HEK293 (cell line): ENCODE results near the gene MED13L.

Source experiments
- ZNF138 ChIP-seq: fragments of 450-650 bp; formaldehyde crosslinking; IDR thresholded peaks from 2 replicates; pipeline ENCODE4 v1.5.1; 2016; ENCODE audit warnings: missing biosample characterization, missing genetic modification characterization, borderline replicate concordance
- ZNF48 ChIP-seq: fragments of 450-650 bp; formaldehyde crosslinking; IDR thresholded peaks from 2 replicates; pipeline ENCODE4 v1.5.1; 2016; ENCODE audit warnings: missing biosample characterization, missing genetic modification characterization

GRCh38 chr12:116091579-116091978 is 185.9 kb downstream of the MED13L start:
- TF ChIP-seq ZNF138 (tag by site-specific recombination) (no peak), ZNF48 (tag by site-specific recombination) (no peak)
